ENCODE measurements around the gene APC2.
A peak's percentile ranks its signal among the peaks of the same experiment; 100 is the strongest.

Gene APC2

DNA sequence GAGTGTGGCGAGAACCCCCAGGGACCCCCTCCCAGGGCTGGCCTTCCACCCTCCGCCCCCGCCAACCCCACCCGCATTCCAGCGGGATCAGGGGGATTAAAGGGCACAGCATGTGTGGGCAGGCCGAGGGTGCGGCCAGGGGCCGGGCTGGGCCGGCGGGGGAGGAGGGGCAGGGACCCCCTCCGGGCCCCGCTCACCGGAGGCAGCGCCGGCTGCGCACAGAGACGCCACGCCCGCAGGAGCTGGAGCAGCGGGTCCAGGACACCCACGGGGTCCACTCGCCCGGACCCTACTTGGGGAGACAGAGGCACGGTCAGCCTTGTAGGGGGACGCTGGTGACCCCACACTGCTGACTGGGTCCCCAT is 60.5 kb downstream of the APC2 start:
- no peaks in the 10 kb centered on the region for H3K9me3 Mint-ChIP-seq
- H3K4me1 Mint-ChIP-seq: peaks cover 26% of the 10 kb centered on the region
- TF ChIP-seq, protein P1, sequence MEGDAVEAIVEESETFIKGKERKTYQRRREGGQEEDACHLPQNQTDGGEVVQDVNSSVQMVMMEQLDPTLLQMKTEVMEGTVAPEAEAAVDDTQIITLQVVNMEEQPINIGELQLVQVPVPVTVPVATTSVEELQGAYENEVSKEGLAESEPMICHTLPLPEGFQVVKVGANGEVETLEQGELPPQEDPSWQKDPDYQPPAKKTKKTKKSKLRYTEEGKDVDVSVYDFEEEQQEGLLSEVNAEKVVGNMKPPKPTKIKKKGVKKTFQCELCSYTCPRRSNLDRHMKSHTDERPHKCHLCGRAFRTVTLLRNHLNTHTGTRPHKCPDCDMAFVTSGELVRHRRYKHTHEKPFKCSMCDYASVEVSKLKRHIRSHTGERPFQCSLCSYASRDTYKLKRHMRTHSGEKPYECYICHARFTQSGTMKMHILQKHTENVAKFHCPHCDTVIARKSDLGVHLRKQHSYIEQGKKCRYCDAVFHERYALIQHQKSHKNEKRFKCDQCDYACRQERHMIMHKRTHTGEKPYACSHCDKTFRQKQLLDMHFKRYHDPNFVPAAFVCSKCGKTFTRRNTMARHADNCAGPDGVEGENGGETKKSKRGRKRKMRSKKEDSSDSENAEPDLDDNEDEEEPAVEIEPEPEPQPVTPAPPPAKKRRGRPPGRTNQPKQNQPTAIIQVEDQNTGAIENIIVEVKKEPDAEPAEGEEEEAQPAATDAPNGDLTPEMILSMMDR (IDR thresholded peaks at IDR 0.05; ENCODE audit: unreplicated experiment in 3 of 3): no peak
- H3K36me3 Mint-ChIP-seq (ENCODE audit: low read depth): no peaks in the 10 kb centered on the region
- H3K27ac Mint-ChIP-seq: no peak overlapping the region
- peak overlapping the region in 1 of 3 experiments; percentile 67 for H3K4me3 Mint-ChIP-seq
- peaks cover 34% of the 10 kb centered on the region for H3K27me3 Mint-ChIP-seq (ENCODE audit: low read depth)

DNA sequence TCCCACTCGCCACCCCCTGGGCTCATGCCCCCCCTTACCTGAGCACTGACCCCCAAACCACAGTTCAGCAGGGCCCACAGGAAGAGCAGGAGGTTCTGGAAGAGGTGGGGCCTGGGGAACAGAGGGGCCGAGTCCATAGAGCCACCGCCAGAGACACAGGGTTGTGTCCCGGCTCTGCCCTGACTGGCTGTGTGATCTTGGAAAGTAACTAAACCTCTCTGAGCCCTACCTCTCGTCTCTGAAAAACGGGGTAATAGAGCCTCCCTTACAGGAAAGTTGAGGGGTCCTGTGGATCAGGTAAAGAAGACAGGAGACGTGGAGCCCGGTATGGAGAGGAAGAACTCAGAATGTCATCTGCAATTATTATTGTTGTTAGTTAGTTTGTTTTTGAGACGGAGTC is 60.9 kb downstream of the APC2 start:
- Mint-ChIP-seq H3K9me3 (no peaks in the 10 kb centered on the region), H3K36me3 (ENCODE audit: low read depth) (no peaks in the 10 kb centered on the region), H3K4me1 (peaks cover 26% of the 10 kb centered on the region), H3K4me3 (peak overlapping the region in 2 of 3 experiments; percentile 59 to 67), H3K27me3 (ENCODE audit: low read depth) (peaks cover 33% of the 10 kb centered on the region), H3K27ac (no peak overlapping the region)
- TF ChIP-seq, protein P1 (IDR thresholded peaks at IDR 0.05; ENCODE audit: unreplicated experiment in 3 of 3): no peak

GRCh38 chr19:1511318-1512317 is 61.7 kb downstream of the APC2 start:
- H3K27ac Mint-ChIP-seq: no peak overlapping the region
- TF ChIP-seq, protein P1 (IDR thresholded peaks at IDR 0.05; ENCODE audit: unreplicated experiment in 3 of 3): no peak
- peak overlapping the region in 2 of 3 experiments; percentile 66 to 72 for H3K4me3 Mint-ChIP-seq
- peaks cover 39% of the 10 kb centered on the region for H3K27me3 Mint-ChIP-seq (ENCODE audit: low read depth)
- peaks cover 26% of the 10 kb centered on the region for H3K4me1 Mint-ChIP-seq
- no peaks in the 10 kb centered on the region for H3K36me3 Mint-ChIP-seq (ENCODE audit: low read depth)
- H3K9me3 Mint-ChIP-seq: peaks cover 3% of the 10 kb centered on the region

DNA sequence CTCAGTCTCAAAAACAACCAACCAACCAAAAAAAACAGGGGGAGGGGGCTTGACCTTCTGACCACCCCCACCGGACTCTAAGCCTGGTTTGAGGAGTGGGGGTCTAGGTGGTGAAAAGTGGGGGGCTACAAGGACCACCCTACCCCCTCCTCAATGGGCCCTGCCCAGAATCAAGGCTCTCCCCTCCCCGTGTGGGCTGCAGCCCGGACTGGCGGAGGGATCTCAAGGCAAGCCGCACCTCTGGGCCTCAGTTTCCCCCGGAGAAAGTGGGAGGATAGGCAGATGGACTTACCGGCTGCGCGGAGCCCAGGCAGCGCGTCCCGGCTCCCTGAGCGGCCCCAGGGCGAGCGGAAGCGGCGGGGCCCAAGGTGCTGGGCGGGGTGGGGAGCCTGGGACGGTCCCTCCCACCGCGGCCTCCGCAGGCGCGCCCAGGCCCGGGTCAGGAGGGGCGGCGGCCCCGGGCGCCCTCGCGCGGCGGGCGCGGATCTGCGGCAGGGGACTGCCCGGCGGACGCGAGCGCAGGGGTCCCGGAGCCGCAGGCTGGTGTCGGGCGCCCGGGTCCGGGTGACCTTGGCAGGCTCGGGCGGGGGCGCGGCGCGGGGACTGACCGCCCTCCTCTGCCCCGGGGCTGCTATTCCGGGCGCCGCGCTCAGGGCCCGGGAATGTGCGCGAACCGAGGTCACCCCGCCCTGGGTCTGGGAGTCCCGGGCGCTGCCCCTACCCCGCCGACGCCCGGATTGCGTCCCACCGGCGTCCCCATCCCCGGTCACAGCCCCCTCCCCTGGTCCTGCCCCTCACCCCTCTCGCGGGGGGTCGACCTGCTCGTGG is 63.0 kb downstream of the APC2 start, which contains the start of gene ADAMTSL5:
ADAMTSL5 (minus strand) TSS at position 349 of the 828 bp plus-strand sequence. CDS start 2,076 bp downstream, outside the sequence.
- TF ChIP-seq, protein P1 (IDR thresholded peaks at IDR 0.05; ENCODE audit: unreplicated experiment in 3 of 3): no peak
- H3K4me3 Mint-ChIP-seq: peak within 1 kb of the TSS in 2 of 3 experiments; percentile 66 to 72
- peaks cover 3% of the 10 kb centered on the region for H3K9me3 Mint-ChIP-seq
- H3K27ac Mint-ChIP-seq: no peak within 1 kb of the TSS
- no peaks in the 10 kb centered on the region for H3K36me3 Mint-ChIP-seq (ENCODE audit: low read depth)
- H3K27me3 Mint-ChIP-seq (ENCODE audit: low read depth): peaks cover 39% of the 10 kb centered on the region
- peaks cover 21% of the 10 kb centered on the region for H3K4me1 Mint-ChIP-seq

- Mint-ChIP-seq H3K4me3 (peak overlapping the region in 1 of 3 experiments; percentile 17), H3K9me3 (peaks cover 3% of the 10 kb centered on the region), H3K4me1 (peaks cover 20% of the 10 kb centered on the region), H3K27me3 (ENCODE audit: low read depth) (peaks cover 42% of the 10 kb centered on the region), H3K36me3 (ENCODE audit: low read depth) (no peaks in the 10 kb centered on the region), H3K27ac (no peak overlapping the region)
- TF ChIP-seq, protein P1 (IDR thresholded peaks at IDR 0.05; ENCODE audit: unreplicated experiment in 3 of 3): peak; percentile 20 to 38 (median 34)
Measured at GRCh38 chr19:1513499-1514294, 63.8 kb downstream of the APC2 start.

Measured in nephron (organoid).